ENCODE data around the gene CHURC1. TPM values are rescaled to one million over a fixed set of nuclear protein-coding genes. Genes with fewer than 3 reads are reported as not detected.

The CHURC1 gene
- total and polyA plus RNA-seq, 2 donors (not counting 1 experiment from before 2014, with no cell fraction given): 29.7 to 77.1 TPM

DNA sequence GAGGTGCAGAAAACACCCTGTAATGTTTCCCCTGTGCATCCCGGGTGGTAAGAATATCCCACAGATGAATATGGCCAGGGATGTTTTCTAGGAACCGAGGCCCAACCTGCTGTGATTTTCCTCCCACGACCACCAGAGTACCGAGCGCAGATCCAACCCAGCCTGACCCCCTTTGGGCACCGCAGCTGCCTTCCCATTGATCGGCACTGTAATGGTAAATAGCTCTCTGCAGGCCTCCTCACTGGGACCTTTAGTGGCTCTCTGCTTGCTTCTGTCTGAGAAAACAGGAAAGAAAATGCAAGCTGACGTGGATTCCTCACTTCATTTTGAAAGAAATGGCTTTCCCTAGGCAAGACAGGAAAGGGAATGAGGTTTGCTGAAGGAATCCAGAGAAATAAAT is 60.3 kb downstream of the CHURC1 start:
- no peak overlapping the region for H2AFZ ChIP-seq (ENCODE audit: insufficient read depth, low read depth, low read length, poor library complexity, severe bottlenecking)

DNA sequence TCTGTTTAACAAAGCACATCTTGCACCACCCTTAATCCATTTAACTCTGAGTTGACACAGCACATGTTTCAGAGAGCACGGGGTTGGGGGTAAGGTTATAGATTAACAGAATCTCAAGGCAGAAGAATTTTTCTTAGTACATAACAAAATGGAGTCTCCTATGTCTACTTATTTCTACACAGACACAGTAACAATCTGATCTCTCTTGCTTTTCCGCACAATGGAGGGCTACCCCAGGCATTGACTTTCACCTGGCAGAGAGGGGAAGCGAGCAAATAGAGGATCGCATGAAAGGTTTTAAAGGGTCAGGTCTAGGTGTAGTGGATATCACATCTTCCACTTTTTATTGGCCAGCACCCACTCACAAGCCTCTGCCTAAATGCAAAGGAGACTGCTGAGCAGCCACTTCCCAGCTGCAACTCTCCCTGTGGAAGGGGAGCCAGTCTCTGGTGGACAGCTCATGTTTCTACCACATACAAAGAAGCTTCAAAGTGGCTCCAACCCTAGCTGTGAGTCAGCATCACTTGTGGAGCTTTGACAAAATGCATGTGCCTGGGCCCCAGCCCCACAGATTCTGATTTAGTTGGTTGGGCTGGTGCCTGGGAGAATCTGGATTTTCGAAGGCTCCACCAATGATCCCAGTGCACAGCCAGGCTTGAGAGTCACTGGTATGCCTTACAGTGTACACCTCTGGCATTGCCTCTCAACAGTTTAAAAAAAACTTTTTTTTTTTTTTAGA is 65.2 kb downstream of the CHURC1 start:
- intact Hi-C loops (cut with micrococcal nuclease): loop anchor here (5.0 to 10.0 kb wide), 2 partner anchors 177 to 625 kb away; no protein-coding TSS in a partner anchor
- no peak overlapping the region for H3K4me3 Mint-ChIP-seq
- CTCF ChIA-PET: no interaction called here
- H3K4me2 ChIP-seq (replicated peaks; ENCODE audit: low read depth, low read length, poor library complexity, severe bottlenecking): no peak overlapping the region
- H3K27ac ChIP-seq (ENCODE audit: low read length in 2 of 2): no peak overlapping the region
- H3K27ac Mint-ChIP-seq: no peak overlapping the region
- peaks cover 21% of the 10 kb centered on the region for H3K27me3 Mint-ChIP-seq
- peaks cover 5% of the 10 kb centered on the region for H3K4me1 Mint-ChIP-seq
- H3K4me1 ChIP-seq (ENCODE audit: control insufficient read depth in 2 of 2, insufficient read depth in 2 of 2, low read length in 2 of 2): peaks cover 4% of the 10 kb centered on the region in 2 donors
- no peaks in the 10 kb centered on the region for H3K9me3 ChIP-seq (ENCODE audit: control extremely low read depth in 1 of 3, control insufficient read depth in 2 of 3, insufficient read depth in 1 of 3, low read length in 2 of 3)
- no peaks in the 10 kb centered on the region for H3K36me3 ChIP-seq (replicated peaks in 1 of 2; ENCODE audit: control extremely low read depth in 1 of 2, control insufficient read depth in 1 of 2, extremely low read depth in 1 of 2, insufficient read depth in 2 of 2, low read length in 1 of 2)
- no peak overlapping the region for H3K9ac ChIP-seq (ENCODE audit: low read length)
- no peak overlapping the region for H3K4me3 ChIP-seq (ENCODE audit: control extremely low read depth in 1 of 5, extremely low read depth in 1 of 5, insufficient read depth in 1 of 5, low read depth in 2 of 5, low read length in 4 of 5)
- POLR2A ChIA-PET: no interaction called here
- TF ChIP-seq, protein P1, sequence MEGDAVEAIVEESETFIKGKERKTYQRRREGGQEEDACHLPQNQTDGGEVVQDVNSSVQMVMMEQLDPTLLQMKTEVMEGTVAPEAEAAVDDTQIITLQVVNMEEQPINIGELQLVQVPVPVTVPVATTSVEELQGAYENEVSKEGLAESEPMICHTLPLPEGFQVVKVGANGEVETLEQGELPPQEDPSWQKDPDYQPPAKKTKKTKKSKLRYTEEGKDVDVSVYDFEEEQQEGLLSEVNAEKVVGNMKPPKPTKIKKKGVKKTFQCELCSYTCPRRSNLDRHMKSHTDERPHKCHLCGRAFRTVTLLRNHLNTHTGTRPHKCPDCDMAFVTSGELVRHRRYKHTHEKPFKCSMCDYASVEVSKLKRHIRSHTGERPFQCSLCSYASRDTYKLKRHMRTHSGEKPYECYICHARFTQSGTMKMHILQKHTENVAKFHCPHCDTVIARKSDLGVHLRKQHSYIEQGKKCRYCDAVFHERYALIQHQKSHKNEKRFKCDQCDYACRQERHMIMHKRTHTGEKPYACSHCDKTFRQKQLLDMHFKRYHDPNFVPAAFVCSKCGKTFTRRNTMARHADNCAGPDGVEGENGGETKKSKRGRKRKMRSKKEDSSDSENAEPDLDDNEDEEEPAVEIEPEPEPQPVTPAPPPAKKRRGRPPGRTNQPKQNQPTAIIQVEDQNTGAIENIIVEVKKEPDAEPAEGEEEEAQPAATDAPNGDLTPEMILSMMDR (IDR thresholded peaks at IDR 0.05): no peak
- TF ChIP-seq EZH2 (IDR thresholded peaks at IDR 0.05; ENCODE audit: borderline replicate concordance, insufficient read depth, low read depth, low read length, poor library complexity, severe bottlenecking): no peak
- no peaks in the 10 kb centered on the region for H3K9me3 Mint-ChIP-seq (ENCODE audit: insufficient read depth)
- ATAC-seq (ENCODE audit: low read depth) (no peak), DNase-seq (no peak)
- H2AFZ ChIP-seq (ENCODE audit: insufficient read depth, low read depth, low read length, poor library complexity, severe bottlenecking): no peak overlapping the region
- H4K20me1 ChIP-seq (ENCODE audit: control insufficient read depth, insufficient read depth, low read length, poor library complexity, severe bottlenecking): no peaks in the 10 kb centered on the region
- H3K79me2 ChIP-seq (ENCODE audit: control insufficient read depth, insufficient read depth, low read length): no peaks in the 10 kb centered on the region
- peaks cover 0 to 6% (median 2%) of the 10 kb centered on the region in 4 experiments for H3K27me3 ChIP-seq (replicated peaks in 1 of 4; ENCODE audit: control extremely low read depth in 1 of 4, control insufficient read depth in 3 of 4, insufficient read depth in 4 of 4, low read length in 3 of 4)
- WGBS (ENCODE audit: insufficient coverage): 100% methylated on average over 1 of the region's 5 CpGs

More for the DNA sequence above, 60.3 kb downstream of the CHURC1 start:
- H3K27ac Mint-ChIP-seq: no peak overlapping the region
- Histone ChIP-seq H3K4me2 (replicated peaks; ENCODE audit: low read depth, low read length, poor library complexity, severe bottlenecking) (no peak overlapping the region), H3K9ac (ENCODE audit: low read length) (no peak overlapping the region), H3K79me2 (ENCODE audit: control insufficient read depth, insufficient read depth, low read length) (no peaks in the 10 kb centered on the region), H3K9me3 (ENCODE audit: control extremely low read depth in 1 of 3, control insufficient read depth in 2 of 3, insufficient read depth in 1 of 3, low read length in 2 of 3) (no peaks in the 10 kb centered on the region), H3K36me3 (replicated peaks in 1 of 2; ENCODE audit: control extremely low read depth in 1 of 2, control insufficient read depth in 1 of 2, extremely low read depth in 1 of 2, insufficient read depth in 2 of 2, low read length in 1 of 2) (no peaks in the 10 kb centered on the region), H3K27me3 (replicated peaks in 1 of 4; ENCODE audit: control extremely low read depth in 1 of 4, control insufficient read depth in 3 of 4, insufficient read depth in 4 of 4, low read length in 3 of 4) (peaks cover 0 to 27% (median 9%) of the 10 kb centered on the region in 4 experiments), H3K27ac (ENCODE audit: low read length in 2 of 2) (no peak overlapping the region), H4K20me1 (ENCODE audit: control insufficient read depth, insufficient read depth, low read length, poor library complexity, severe bottlenecking) (no peaks in the 10 kb centered on the region), H3K4me3 (ENCODE audit: control extremely low read depth in 1 of 5, extremely low read depth in 1 of 5, insufficient read depth in 1 of 5, low read depth in 2 of 5, low read length in 4 of 5) (no peak overlapping the region), H3K4me1 (ENCODE audit: control insufficient read depth in 2 of 2, insufficient read depth in 2 of 2, low read length in 2 of 2) (peaks cover 11% of the 10 kb centered on the region in 2 donors)
- DNase-seq (no peak), ATAC-seq (ENCODE audit: low read depth) (no peak)
- peaks cover 19% of the 10 kb centered on the region for H3K27me3 Mint-ChIP-seq
- intact Hi-C loops (cut with micrococcal nuclease): loop anchor here (5.0 kb wide), 1 partner anchor 62 kb away; the partner anchor contains the start of gene CHURC1
- H3K4me1 Mint-ChIP-seq: peaks cover 6% of the 10 kb centered on the region
- no peak for TF ChIP-seq EZH2 (IDR thresholded peaks at IDR 0.05; ENCODE audit: borderline replicate concordance, insufficient read depth, low read depth, low read length, poor library complexity, severe bottlenecking)
- TF ChIP-seq, protein P1 (IDR thresholded peaks at IDR 0.05): no peak
- no peak overlapping the region for H3K4me3 Mint-ChIP-seq
- no peaks in the 10 kb centered on the region for H3K9me3 Mint-ChIP-seq (ENCODE audit: insufficient read depth)
- ChIA-PET CTCF (no interaction called here), POLR2A (interaction anchor here (1.1 kb wide), 1 partner anchor 12 kb away, joined by 4 read pairs; the partner anchor contains the start of gene FNTB)
- WGBS (ENCODE audit: insufficient coverage): 93% methylated on average over 8 of the region's 8 CpGs

Data from B cell (primary cell).